22Rv1 (cell line): ENCODE results near the gene TM7SF2.

Experiments
- ZFX ChIP-seq: fragments of 450-650 bp; IDR thresholded peaks from 2 replicates; pipeline ENCODE4 v1.6.1; 2017; ENCODE audit warnings: antibody characterized with exemption, borderline replicate concordance
- TF ChIP-seq, protein P1 (sequence below): fragments of 450-650 bp; IDR thresholded peaks from 2 replicates; pipeline ENCODE4 v1.5.1; 2017; ENCODE audit warnings: mild to moderate bottlenecking

DNA sequence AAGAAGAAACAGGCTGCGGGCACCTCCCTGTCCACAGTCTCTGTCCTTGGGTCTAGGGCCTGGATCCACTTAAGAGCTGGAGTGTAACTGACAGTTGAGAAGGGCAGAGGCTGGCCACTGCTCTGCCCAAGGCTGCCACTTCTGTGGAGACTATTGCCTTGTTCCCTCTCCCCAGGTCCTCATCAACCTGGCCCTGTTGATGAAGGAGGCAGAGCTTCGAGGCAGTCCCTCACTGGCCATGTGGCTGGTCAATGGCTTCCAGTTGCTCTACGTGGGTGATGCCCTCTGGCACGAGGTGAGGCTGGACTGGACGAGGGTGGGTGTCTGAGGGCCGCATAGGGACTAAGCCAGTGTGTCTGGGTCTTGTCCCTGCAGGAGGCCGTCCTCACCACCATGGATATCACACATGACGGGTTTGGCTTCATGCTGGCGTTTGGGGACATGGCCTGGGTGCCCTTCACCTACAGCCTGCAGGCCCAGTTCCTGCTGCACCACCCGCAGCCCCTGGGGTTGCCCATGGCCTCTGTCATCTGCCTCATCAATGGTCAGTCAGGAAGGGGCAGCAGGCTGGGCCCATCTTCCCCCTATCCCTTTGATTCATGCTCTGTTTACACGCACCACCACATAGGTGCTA lies 3.0 kb downstream of the TM7SF2 start:
- TF ChIP-seq, protein P1, sequence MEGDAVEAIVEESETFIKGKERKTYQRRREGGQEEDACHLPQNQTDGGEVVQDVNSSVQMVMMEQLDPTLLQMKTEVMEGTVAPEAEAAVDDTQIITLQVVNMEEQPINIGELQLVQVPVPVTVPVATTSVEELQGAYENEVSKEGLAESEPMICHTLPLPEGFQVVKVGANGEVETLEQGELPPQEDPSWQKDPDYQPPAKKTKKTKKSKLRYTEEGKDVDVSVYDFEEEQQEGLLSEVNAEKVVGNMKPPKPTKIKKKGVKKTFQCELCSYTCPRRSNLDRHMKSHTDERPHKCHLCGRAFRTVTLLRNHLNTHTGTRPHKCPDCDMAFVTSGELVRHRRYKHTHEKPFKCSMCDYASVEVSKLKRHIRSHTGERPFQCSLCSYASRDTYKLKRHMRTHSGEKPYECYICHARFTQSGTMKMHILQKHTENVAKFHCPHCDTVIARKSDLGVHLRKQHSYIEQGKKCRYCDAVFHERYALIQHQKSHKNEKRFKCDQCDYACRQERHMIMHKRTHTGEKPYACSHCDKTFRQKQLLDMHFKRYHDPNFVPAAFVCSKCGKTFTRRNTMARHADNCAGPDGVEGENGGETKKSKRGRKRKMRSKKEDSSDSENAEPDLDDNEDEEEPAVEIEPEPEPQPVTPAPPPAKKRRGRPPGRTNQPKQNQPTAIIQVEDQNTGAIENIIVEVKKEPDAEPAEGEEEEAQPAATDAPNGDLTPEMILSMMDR, result no peak
- TF ChIP-seq ZFX, result no peak
